ENCODE results near the gene CLN5.
"Not testable (repeated sequence)": the region's sequence is repeated elsewhere in the genome, so short reads cannot be mapped to it uniquely, and the experiment has no call there.

The CLN5 gene

GRCh38 chr13:76974618-76974975, 17.3 kb upstream of the CLN5 start:
- no peak for FAIRE-seq
- no peak for DNase-seq (ENCODE audit: insufficient read length, low spot score)

- DNase-seq (ENCODE audit: insufficient read length, low spot score) = no peak
- FAIRE-seq = no peak
Observed at GRCh38 chr13:76975863-76976262, 16.0 kb upstream of the CLN5 start.

- FAIRE-seq = no peak
- no peak for DNase-seq (ENCODE audit: insufficient read length, low spot score)
Observed at GRCh38 chr13:76976490-76976889, 15.4 kb upstream of the CLN5 start.

DNA sequence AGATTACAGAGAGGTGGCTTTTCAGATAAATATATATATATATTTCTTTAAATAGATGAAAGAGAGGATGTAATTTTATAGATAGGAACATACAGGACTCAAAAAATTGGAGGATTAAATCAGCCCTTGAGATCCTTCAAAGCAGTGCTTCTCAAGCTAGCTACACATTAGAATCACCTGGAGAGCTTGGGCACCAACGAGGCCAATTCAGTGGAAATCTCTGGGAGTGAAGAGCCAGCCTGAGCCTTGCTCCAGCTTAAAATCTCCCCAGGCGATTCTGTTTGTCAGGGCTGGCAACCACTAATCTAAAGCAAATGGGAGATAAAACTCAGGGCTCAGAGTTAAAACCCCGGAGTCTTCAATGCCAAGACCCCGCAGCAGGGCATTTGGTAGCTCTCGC, 15.0 kb upstream of the CLN5 start:
- DNase-seq (ENCODE audit: insufficient read length, low spot score) (no peak), FAIRE-seq (no peak)

DNA sequence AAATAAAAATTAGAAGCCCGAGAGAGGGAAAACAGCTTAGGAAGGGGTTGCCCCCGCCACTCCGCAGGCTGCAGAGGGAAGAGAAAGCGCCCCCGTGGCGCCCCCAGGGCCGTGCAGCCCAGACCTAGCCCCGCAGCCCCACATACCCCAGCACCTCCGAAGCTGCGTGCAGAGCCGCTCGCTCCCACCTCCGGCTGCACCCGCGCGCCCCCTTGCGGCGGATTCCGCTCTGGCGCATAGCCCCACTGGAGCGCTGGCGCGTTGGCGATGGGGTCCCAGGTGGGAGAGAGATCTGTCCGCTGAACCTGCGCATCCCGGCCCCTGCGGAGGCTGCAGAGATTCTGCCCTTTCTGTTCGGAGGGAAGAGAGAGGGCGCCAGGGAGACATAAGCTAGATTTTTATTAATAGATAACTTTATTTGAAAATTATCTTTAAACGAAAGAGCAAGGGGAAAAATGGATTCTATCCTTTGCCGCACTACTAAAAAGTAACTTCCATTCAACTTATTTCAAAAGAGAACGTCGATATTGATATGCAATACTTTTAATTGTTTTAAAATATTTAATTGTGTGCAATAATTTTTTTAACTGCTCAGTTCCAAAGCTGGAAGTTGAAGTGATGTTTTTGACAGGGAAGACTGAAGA, 11.7 kb upstream of the CLN5 start:
- no peak for FAIRE-seq
- peak; percentile 72 for DNase-seq (ENCODE audit: insufficient read length, low spot score)

GRCh38 chr13:76982061-76982460, 9.8 kb upstream of the CLN5 start:
- FAIRE-seq (no peak), DNase-seq (ENCODE audit: insufficient read length, low spot score) (no peak)

- no peak for FAIRE-seq
- no peak for DNase-seq (ENCODE audit: insufficient read length, low spot score)
Observed at GRCh38 chr13:76983676-76984075, 8.2 kb upstream of the CLN5 start.

GRCh38 chr13:76991432-76991795, 467 bp upstream of the CLN5 start:
- FAIRE-seq (no peak), DNase-seq (ENCODE audit: insufficient read length, low spot score) (no peak)

DNA sequence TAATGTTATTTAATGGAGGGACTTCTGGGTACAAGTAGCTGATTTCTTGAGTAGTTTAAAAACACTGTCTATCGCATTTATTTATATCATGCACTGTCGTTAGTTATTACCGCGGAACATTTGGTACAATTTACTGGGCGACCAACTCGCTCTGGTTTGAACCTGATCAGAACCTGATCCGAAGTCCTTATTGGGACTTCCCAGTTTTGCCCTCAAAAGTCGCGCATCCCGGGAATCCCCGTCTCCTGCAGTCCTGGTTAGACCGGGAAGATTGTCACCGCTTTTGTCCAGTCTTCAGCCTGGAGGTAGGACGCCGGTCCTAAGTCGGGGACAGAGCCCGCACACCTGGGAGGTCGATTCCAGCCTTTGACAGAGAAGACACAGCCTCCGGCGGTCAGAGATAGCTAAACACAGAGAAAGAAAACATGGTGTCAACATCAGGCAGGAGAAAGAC, 694 bp downstream of the CLN5 start:
- no peak for FAIRE-seq
- no peak for DNase-seq (ENCODE audit: insufficient read length, low spot score)

DNA sequence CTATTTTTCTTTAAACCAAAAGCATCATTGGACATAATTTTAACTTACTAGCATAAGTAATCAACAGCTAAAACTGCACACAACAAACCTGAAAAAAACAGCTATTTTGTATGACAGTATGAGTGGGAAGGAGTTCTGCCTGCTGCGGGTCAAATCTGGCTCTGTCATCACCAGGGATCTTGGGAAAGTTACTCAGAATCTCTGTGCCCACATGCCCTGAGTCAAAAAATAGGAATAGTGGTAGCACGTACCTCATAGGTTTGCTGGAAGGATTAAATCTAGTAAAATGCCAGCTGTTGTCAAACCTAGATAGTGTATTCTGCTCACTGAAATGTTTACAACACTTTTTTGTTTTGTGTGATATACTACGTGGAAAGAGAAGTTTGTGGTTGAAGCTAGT, 1.1 kb downstream of the CLN5 start:
- FAIRE-seq = no peak
- DNase-seq (ENCODE audit: insufficient read length, low spot score) = no peak

DNA sequence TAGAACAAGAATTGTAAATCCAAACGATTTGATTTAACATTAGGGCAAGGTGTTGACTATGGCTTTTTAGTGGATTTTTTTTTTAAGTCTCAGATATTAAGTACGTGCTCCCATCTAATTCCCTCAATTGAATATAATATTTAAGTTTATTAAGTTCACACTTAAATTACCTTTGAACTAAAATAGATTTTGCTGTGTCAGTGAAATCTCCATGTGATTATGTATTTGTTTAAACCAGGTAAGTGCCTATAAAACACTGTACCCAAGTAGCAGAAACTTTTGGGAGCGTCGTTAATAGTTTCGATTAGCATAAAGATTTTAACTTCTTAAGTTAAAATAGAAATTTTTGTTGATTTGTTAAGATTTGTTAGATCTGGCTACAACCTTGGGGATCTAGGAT, 1.6 kb downstream of the CLN5 start:
- DNase-seq (ENCODE audit: insufficient read length, low spot score) = no peak
- FAIRE-seq = no peak

DNA sequence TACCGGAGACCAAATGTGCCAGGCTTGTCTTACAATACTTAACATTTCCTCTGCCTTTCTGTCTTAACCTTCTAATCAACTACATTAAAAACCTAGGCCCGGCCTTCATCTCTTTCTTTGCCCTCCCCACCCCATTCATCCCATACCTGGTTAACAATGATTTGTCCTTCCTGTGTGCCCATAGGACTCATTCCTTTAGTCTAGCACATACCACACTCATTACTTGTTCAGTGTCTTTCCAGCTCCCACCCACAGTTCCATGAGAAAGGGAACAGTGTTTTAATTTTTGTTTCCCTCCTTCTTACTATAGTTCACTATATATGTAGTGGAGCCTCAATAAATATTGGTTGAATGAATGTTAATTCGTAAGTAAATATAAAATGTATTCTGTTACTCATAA, 2.4 kb downstream of the CLN5 start:
- DNase-seq (ENCODE audit: insufficient read length, low spot score) = no peak
- FAIRE-seq = no peak

GRCh38 chr13:77000475-77000874, 8.6 kb downstream of the CLN5 start:
- DNase-seq (ENCODE audit: insufficient read length, low spot score) = no peak
- no peak for FAIRE-seq

DNA sequence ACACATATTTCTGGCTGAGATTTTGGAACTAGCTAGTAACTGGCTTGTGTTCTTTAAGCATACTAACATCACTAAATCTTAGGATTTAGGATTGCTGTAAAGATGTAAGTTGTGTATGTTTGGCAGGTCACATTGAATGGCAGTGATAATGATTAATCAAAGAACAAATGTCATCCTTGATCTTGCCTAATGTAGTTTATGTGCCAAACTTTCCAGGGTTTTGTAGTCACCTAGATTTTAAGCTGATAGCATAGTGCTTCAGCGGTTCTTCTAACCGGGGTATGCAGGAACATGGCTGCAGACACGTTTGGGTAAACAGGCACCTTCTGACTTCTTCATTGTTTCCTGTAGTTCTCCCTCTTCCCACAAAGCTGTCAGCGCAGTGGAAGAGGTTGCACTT, 9.7 kb downstream of the CLN5 start:
- FAIRE-seq = no peak
- DNase-seq (ENCODE audit: insufficient read length, low spot score) = no peak

- DNase-seq (ENCODE audit: insufficient read length, low spot score) (no peak), FAIRE-seq (no peak)
Observed at GRCh38 chr13:77001963-77002587, 10.2 kb downstream of the CLN5 start.

- DNase-seq (ENCODE audit: insufficient read length, low spot score) (no peak), FAIRE-seq (no peak)
Observed at GRCh38 chr13:77002590-77003190, 10.8 kb downstream of the CLN5 start.

- not testable (repeated sequence) for FAIRE-seq; DNase-seq (ENCODE audit: insufficient read length, low spot score)
Observed at GRCh38 chr13:77008337-77008736, 16.5 kb downstream of the CLN5 start.

DNA sequence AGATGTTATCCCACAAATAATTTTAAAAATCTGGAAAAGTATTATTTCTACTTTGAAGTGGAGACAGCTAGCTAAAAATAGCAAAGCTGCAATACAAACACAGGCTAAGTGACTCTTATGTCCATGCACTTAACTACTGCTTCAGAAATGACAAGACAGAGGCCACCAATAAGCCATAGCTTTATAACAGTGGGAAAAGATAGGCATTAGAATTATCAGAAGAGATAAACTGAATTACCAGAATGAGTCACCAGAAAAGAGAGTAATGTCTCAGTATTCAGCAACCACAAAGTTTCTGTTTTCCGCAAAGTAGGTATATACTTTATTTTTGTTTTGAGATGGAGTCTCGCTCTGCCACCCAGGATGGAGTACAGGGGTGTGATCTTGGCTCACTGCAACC, 17.1 kb downstream of the CLN5 start:
- FAIRE-seq (no peak), DNase-seq (ENCODE audit: insufficient read length, low spot score) (no peak)

GRCh38 chr13:77009719-77010118, 17.8 kb downstream of the CLN5 start:
- FAIRE-seq; DNase-seq (ENCODE audit: insufficient read length, low spot score): not testable (repeated sequence)

DNA sequence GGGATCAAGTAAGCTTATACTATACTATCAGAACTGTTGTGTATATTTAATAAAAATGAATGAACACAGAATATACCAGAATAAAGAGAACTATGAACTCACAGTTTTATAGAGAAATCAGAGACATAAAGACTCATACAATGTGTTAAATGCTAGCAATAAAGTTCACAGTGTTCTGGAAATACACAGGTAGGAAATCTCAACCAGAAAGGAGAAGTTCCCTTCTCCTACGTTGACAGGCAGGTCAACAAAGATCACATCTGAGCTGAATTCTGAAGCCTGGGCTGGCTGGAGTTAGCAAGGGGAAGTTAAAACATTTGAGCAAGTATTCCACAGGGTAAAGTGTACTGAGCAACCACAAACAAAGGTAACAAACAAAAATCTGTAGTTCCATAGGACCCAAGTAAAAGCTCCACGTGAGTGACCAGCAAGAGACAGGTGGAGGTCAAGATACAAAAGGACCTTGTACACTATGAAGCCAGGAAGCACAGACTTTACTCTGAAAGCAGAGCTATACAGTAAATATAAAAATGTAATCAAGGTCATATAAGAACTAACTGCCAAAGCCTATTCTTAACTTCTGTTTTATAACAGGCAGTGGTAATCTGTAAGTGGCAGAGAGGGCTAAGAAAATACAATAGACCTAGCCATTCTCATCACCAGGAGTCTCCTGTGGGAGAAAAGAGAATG, 22.1 kb downstream of the CLN5 start:
- no peak for DNase-seq (ENCODE audit: insufficient read length, low spot score)
- FAIRE-seq = no peak

GRCh38 chr13:77014906-77015685, 23.2 kb downstream of the CLN5 start:
- no peak for DNase-seq (ENCODE audit: insufficient read length, low spot score)
- FAIRE-seq = no peak
